ENCODE results near the gene TMEM247.
"Not testable (repeated sequence)": the region's sequence is repeated elsewhere in the genome, so short reads cannot be mapped to it uniquely, and the experiment has no call there.

Gene TMEM247

DNA sequence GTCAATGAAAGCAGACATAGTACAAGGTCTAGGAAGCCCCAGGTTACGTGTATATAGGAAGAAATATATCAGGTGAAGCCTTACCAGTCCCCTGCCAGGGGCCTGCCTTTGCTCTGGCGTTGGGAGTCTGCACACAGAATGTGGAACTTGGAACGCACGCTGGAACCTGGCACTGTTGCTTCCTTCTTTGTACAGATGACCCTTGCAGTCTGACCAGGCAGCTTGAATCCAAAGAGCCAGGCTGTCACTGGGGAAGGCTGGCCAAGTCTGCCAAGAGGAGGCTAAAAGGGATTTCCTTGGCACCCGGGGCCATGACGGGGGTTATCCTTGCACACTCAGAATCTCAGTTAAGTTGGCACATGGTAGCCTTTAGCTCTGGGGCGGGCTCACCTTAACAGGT lies 39.5 kb downstream of the TMEM247 start:
- DNase-seq (ENCODE audit: insufficient read length, low spot score): no peak
- TF ChIP-seq TAF1 (IDR thresholded peaks at IDR 0.05; ENCODE audit: low read depth, low read length) (no peak), POLR2A (IDR thresholded peaks at IDR 0.05; ENCODE audit: low read depth, low read length) (no peak), PAX5 (IDR thresholded peaks at IDR 0.05; ENCODE audit: insufficient read depth, low read length, severe bottlenecking) (no peak), SPI1 (IDR thresholded peaks at IDR 0.05; ENCODE audit: low read depth, low read length) (no peak), POLR2AphosphoS5 (IDR thresholded peaks at IDR 0.05; ENCODE audit: low read depth, low read length) (no peak), POU2F2 (IDR thresholded peaks at IDR 0.05; ENCODE audit: low read depth, low read length) (no peak)
- no peak for FAIRE-seq

DNA sequence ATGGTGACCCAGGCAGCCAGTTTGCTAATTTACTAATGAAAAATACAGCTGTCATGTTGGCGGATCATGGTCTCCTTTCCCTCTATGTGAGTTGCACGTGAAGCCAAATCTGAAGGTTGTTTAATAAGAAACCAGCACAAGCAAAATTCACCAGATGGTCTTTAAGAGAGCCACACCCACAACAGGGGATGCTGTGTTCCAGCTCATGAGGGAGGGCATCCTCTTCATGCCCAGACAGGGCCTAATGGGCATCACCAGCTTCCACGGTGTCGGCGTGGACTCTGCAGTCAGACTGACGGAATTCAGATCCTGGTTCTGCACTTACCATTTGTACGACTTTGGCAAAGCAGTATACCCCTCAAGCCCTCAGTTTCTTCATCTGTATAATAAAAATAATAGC lies 39.9 kb downstream of the TMEM247 start:
- TF ChIP-seq POU2F2 (IDR thresholded peaks at IDR 0.05; ENCODE audit: low read depth, low read length) (no peak), POLR2AphosphoS5 (IDR thresholded peaks at IDR 0.05; ENCODE audit: low read depth, low read length) (no peak), SPI1 (IDR thresholded peaks at IDR 0.05; ENCODE audit: low read depth, low read length) (no peak), TAF1 (IDR thresholded peaks at IDR 0.05; ENCODE audit: low read depth, low read length) (no peak), POLR2A (IDR thresholded peaks at IDR 0.05; ENCODE audit: low read depth, low read length) (no peak), PAX5 (IDR thresholded peaks at IDR 0.05; ENCODE audit: insufficient read depth, low read length, severe bottlenecking) (no peak)
- FAIRE-seq: no peak
- DNase-seq (ENCODE audit: insufficient read length, low spot score): no peak

GRCh38 chr2:46520130-46520711 lies 40.9 kb downstream of the TMEM247 start:
- no peak for TF ChIP-seq POLR2A (IDR thresholded peaks at IDR 0.05; ENCODE audit: low read depth, low read length)
- no peak for TF ChIP-seq POLR2AphosphoS5 (IDR thresholded peaks at IDR 0.05; ENCODE audit: low read depth, low read length)
- TF ChIP-seq POU2F2 (IDR thresholded peaks at IDR 0.05; ENCODE audit: low read depth, low read length): no peak
- no peak for TF ChIP-seq SPI1 (IDR thresholded peaks at IDR 0.05; ENCODE audit: low read depth, low read length)
- TF ChIP-seq TAF1 (IDR thresholded peaks at IDR 0.05; ENCODE audit: low read depth, low read length): no peak
- no peak for TF ChIP-seq PAX5 (IDR thresholded peaks at IDR 0.05; ENCODE audit: insufficient read depth, low read length, severe bottlenecking)
- FAIRE-seq (no peak), DNase-seq (ENCODE audit: insufficient read length, low spot score) (no peak)

DNA sequence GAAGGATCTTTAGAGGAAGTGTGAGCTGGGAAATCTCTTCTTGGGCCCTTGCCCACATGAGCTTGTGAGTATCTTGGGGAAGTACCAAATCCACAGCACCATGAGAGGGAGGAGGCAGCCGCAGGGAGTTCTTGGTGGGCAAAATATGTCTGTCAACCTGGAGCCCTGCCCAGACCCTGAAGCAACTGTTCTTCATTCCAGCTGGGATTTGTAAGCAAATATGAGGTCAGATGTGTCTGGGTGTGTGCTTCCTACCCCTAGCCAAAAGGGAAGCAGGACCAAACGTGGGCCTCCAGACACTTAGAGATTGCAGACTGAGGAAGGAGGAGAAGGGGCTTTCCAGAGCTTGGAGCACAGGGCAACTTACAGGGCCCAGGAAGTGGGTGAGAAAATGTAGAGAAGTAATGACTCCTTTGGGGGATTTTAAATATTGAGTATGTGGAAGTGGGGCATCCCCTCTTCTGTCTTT lies 41.9 kb downstream of the TMEM247 start:
- TF ChIP-seq TAF1 (IDR thresholded peaks at IDR 0.05; ENCODE audit: low read depth, low read length) (no peak), SPI1 (IDR thresholded peaks at IDR 0.05; ENCODE audit: low read depth, low read length) (no peak), POU2F2 (IDR thresholded peaks at IDR 0.05; ENCODE audit: low read depth, low read length) (no peak), POLR2A (IDR thresholded peaks at IDR 0.05; ENCODE audit: low read depth, low read length) (no peak), PAX5 (IDR thresholded peaks at IDR 0.05; ENCODE audit: insufficient read depth, low read length, severe bottlenecking) (no peak), POLR2AphosphoS5 (IDR thresholded peaks at IDR 0.05; ENCODE audit: low read depth, low read length) (no peak)
- FAIRE-seq: no peak
- DNase-seq (ENCODE audit: insufficient read length, low spot score): no peak

GRCh38 chr2:46522385-46522784 lies 43.0 kb downstream of the TMEM247 start:
- not testable (repeated sequence) for DNase-seq (ENCODE audit: insufficient read length, low spot score); FAIRE-seq

- no peak for FAIRE-seq
- TF ChIP-seq POLR2A (IDR thresholded peaks at IDR 0.05; ENCODE audit: low read depth, low read length) (no peak), PAX5 (IDR thresholded peaks at IDR 0.05; ENCODE audit: insufficient read depth, low read length, severe bottlenecking) (no peak), TAF1 (IDR thresholded peaks at IDR 0.05; ENCODE audit: low read depth, low read length) (no peak), POLR2AphosphoS5 (IDR thresholded peaks at IDR 0.05; ENCODE audit: low read depth, low read length) (no peak), POU2F2 (IDR thresholded peaks at IDR 0.05; ENCODE audit: low read depth, low read length) (no peak), SPI1 (IDR thresholded peaks at IDR 0.05; ENCODE audit: low read depth, low read length) (no peak)
- DNase-seq (ENCODE audit: insufficient read length, low spot score): no peak
Measured at GRCh38 chr2:46525522-46526155, 46.3 kb downstream of the TMEM247 start.

GRCh38 chr2:46528880-46529279 lies 49.5 kb downstream of the TMEM247 start:
- no peak for FAIRE-seq
- TF ChIP-seq SPI1 (IDR thresholded peaks at IDR 0.05; ENCODE audit: low read depth, low read length) (no peak), POU2F2 (IDR thresholded peaks at IDR 0.05; ENCODE audit: low read depth, low read length) (no peak), POLR2AphosphoS5 (IDR thresholded peaks at IDR 0.05; ENCODE audit: low read depth, low read length) (no peak), TAF1 (IDR thresholded peaks at IDR 0.05; ENCODE audit: low read depth, low read length) (no peak), PAX5 (IDR thresholded peaks at IDR 0.05; ENCODE audit: insufficient read depth, low read length, severe bottlenecking) (no peak), POLR2A (IDR thresholded peaks at IDR 0.05; ENCODE audit: low read depth, low read length) (no peak)
- no peak for DNase-seq (ENCODE audit: insufficient read length, low spot score)

GRCh38 chr2:46530639-46531038 lies 51.3 kb downstream of the TMEM247 start:
- TF ChIP-seq POLR2A (IDR thresholded peaks at IDR 0.05; ENCODE audit: low read depth, low read length): no peak
- no peak for TF ChIP-seq POU2F2 (IDR thresholded peaks at IDR 0.05; ENCODE audit: low read depth, low read length)
- no peak for TF ChIP-seq POLR2AphosphoS5 (IDR thresholded peaks at IDR 0.05; ENCODE audit: low read depth, low read length)
- TF ChIP-seq SPI1 (IDR thresholded peaks at IDR 0.05; ENCODE audit: low read depth, low read length): no peak
- TF ChIP-seq PAX5 (IDR thresholded peaks at IDR 0.05; ENCODE audit: insufficient read depth, low read length, severe bottlenecking): no peak
- no peak for TF ChIP-seq TAF1 (IDR thresholded peaks at IDR 0.05; ENCODE audit: low read depth, low read length)
- FAIRE-seq (no peak), DNase-seq (ENCODE audit: insufficient read length, low spot score) (no peak)

DNA sequence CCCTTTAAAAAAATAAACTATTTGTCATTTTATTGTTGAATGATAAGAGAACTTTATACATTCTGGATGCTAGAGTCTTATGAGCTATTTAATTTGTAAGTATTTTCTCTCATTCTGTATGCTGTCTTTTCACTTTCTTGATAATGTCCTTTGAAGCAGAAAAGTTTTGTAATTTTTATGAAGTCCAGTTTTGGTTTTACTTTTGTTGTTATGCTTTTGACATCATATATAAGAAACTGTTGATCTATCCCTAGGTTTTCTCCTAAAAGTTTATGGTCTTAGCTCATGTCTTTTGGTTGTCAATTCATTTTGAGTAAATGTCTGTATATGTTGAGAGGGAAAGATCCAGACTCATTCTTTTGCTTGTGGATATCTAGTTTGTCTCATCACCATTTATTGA lies 52.5 kb downstream of the TMEM247 start:
- FAIRE-seq: no peak
- no peak for TF ChIP-seq TAF1 (IDR thresholded peaks at IDR 0.05; ENCODE audit: low read depth, low read length)
- no peak for TF ChIP-seq POLR2AphosphoS5 (IDR thresholded peaks at IDR 0.05; ENCODE audit: low read depth, low read length)
- no peak for TF ChIP-seq POU2F2 (IDR thresholded peaks at IDR 0.05; ENCODE audit: low read depth, low read length)
- DNase-seq (ENCODE audit: insufficient read length, low spot score): no peak

Measured in GM12891 (cell line).